Measurements from ENCODE around the gene PDF.
A peak's percentile ranks its signal among the peaks of the same experiment; 100 is the strongest.
"Not testable (repeated sequence)": the region's sequence is repeated elsewhere in the genome, so short reads cannot be mapped to it uniquely, and the experiment has no call there.

PDF gene

GRCh38 chr16:69330286-69331109 is at the start of gene PDF:
Gene PDF, minus strand, starts transcription at chr16:69330588. Its CDS starts 18 bp downstream, at chr16:69330570.
- peak; percentile 95 for DNase-seq (ENCODE audit: low spot score)

GRCh38 chr16:69378760-69379159 is 48.4 kb upstream of the PDF start:
- no peak for DNase-seq (ENCODE audit: low spot score)

- no peak for DNase-seq (ENCODE audit: low spot score)
These were observed 47.6 kb upstream of the PDF start for GRCh38 chr16:69378036-69378435.

- no peak for DNase-seq (ENCODE audit: low spot score)
These were observed 46.1 kb upstream of the PDF start for GRCh38 chr16:69376393-69377059.

GRCh38 chr16:69373019-69373418 is 42.6 kb upstream of the PDF start:
- DNase-seq (ENCODE audit: low spot score), result no peak

- no peak for DNase-seq (ENCODE audit: low spot score)
These were observed 41.2 kb upstream of the PDF start for GRCh38 chr16:69371564-69371963.

- DNase-seq (ENCODE audit: low spot score), result no peak
These were observed 38.5 kb upstream of the PDF start for GRCh38 chr16:69368866-69369265.

- no peak for DNase-seq (ENCODE audit: low spot score)
These were observed 37.6 kb upstream of the PDF start for GRCh38 chr16:69367980-69368379.

- DNase-seq (ENCODE audit: low spot score), result no peak
These were observed 36.0 kb upstream of the PDF start for GRCh38 chr16:69366431-69366830.

- DNase-seq (ENCODE audit: low spot score), result no peak
These were observed 35.5 kb upstream of the PDF start for GRCh38 chr16:69365901-69366300.

- DNase-seq (ENCODE audit: low spot score), result no peak
These were observed 33.7 kb upstream of the PDF start for GRCh38 chr16:69364088-69364487.

GRCh38 chr16:69363281-69363717 is 32.9 kb upstream of the PDF start:
- DNase-seq (ENCODE audit: low spot score), result no peak

- DNase-seq (ENCODE audit: low spot score), result not testable (repeated sequence)
These were observed 29.7 kb upstream of the PDF start for GRCh38 chr16:69360070-69360469.

- no peak for DNase-seq (ENCODE audit: low spot score)
These were observed 21.1 kb upstream of the PDF start, which contains the start of gene TMED6 for GRCh38 chr16:69351309-69352027. Gene TMED6, minus strand, starts transcription at chr16:69351786. Its CDS starts 33 bp downstream, at chr16:69351753.

- DNase-seq (ENCODE audit: low spot score), result no peak
These were observed 20.2 kb upstream of the PDF start for GRCh38 chr16:69350536-69351133.

GRCh38 chr16:69349536-69349935 is 19.1 kb upstream of the PDF start:
- no peak for DNase-seq (ENCODE audit: low spot score)

- DNase-seq (ENCODE audit: low spot score), result no peak
These were observed 17.8 kb upstream of the PDF start for GRCh38 chr16:69348222-69348621.

GRCh38 chr16:69346683-69347082 is 16.3 kb upstream of the PDF start:
- no peak for DNase-seq (ENCODE audit: low spot score)

GRCh38 chr16:69345923-69346322 is 15.5 kb upstream of the PDF start:
- DNase-seq (ENCODE audit: low spot score), result no peak

GRCh38 chr16:69344171-69344570 is 13.8 kb upstream of the PDF start:
- DNase-seq (ENCODE audit: low spot score), result no peak

- no peak for DNase-seq (ENCODE audit: low spot score)
These were observed 9.8 kb upstream of the PDF start for GRCh38 chr16:69340095-69340644.

Measured in left forelimb (tissue), 1 donor.